ENCODE results near the gene STAP1.
"Not testable (repeated sequence)": the region's sequence is repeated elsewhere in the genome, so short reads cannot be mapped to it uniquely, and the experiment has no call there.

STAP1 gene

DNA sequence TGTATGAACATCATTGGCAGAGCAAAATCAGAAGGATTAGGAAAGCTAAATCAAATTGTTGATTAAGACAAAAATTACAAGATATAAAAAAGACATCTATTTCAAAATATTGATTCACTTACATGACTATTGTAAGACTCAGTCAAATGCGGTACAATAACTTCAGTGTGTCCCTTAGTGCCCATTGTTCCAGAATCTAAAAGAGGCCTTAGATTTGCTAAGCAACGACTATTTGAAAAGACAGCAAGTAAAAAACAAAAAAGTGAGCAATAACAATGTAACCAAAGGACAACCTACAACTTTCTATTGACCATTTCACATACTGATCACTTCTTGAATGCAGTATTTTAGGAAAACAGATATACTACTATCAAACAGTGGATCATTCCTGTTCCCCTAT is 76.8 kb downstream of the STAP1 start:
- no peak overlapping the region for H3K4me3 ChIP-seq (replicated peaks; ENCODE audit: low read depth, low read length)
- DNase-seq (ENCODE audit: extremely low read depth, low read depth), result no peak
- TF ChIP-seq, protein P1, sequence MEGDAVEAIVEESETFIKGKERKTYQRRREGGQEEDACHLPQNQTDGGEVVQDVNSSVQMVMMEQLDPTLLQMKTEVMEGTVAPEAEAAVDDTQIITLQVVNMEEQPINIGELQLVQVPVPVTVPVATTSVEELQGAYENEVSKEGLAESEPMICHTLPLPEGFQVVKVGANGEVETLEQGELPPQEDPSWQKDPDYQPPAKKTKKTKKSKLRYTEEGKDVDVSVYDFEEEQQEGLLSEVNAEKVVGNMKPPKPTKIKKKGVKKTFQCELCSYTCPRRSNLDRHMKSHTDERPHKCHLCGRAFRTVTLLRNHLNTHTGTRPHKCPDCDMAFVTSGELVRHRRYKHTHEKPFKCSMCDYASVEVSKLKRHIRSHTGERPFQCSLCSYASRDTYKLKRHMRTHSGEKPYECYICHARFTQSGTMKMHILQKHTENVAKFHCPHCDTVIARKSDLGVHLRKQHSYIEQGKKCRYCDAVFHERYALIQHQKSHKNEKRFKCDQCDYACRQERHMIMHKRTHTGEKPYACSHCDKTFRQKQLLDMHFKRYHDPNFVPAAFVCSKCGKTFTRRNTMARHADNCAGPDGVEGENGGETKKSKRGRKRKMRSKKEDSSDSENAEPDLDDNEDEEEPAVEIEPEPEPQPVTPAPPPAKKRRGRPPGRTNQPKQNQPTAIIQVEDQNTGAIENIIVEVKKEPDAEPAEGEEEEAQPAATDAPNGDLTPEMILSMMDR (IDR thresholded peaks at IDR 0.05; ENCODE audit: low read depth, low read length, missing control alignments), result no peak

DNA sequence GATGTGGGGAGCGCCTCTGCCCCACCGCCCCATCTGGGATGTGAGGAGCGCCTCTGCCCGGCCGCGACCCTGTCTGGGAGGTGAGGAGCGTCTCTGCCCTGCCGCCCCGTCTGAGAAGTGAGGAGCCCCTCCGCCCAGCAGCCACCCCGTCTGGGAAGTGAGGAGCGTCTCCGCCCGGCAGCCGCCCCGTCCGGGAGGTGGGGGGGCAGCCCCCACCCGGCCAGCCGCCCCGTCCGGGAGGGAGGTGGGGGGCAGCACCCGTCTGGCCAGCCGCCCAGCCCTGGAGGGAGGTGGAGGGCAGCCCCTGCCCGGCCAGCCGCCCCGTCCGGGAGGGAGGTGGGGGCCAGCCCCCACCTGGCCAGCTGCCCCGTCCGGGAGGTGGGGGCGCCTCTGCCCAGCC is 78.5 kb downstream of the STAP1 start:
- DNase-seq (ENCODE audit: extremely low read depth, low read depth); H3K4me3 ChIP-seq (replicated peaks; ENCODE audit: low read depth, low read length): not testable (repeated sequence)

DNA sequence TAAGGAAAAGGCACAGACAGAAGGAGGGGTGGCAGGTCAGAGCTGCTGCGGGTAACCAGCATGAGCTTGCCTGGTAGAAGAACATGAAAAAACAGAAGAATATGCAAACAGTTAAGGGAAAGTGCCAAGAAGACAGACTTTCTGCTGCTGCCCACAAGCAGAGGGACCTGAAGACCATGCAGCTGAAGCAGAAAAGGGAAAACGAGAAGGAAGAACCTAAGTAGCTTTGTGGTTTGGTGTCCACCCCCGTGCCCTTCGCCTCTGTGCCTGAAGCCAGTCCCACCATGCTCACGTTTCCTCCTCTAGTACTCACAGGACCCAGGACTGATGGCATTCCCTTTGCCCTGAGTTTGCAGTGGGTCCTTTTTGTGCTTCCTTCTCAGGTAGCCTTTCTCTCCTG is 79.6 kb downstream of the STAP1 start:
- DNase-seq (ENCODE audit: extremely low read depth, low read depth), result no peak
- H3K4me3 ChIP-seq (replicated peaks; ENCODE audit: low read depth, low read length), result no peak overlapping the region
- TF ChIP-seq, protein P1 (IDR thresholded peaks at IDR 0.05; ENCODE audit: low read depth, low read length, missing control alignments), result no peak

DNA sequence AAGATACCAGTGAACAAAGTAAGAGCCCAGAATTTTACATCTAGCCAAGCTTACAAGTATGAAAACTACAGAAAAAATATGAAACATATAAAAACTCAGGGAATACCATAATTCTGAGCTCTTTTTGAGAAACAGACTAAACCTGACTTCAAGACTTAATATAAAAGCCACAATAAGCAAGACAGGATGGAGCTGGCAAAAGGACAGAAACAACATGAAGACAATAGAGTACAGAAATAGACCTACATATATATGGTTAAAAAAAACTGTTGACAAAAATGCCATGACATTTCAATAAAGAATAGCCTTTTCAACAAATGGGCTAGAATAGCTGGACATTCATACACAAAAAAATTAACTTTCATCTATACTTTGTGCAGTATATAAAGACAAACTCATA is 93.0 kb downstream of the STAP1 start:
- TF ChIP-seq, protein P1 (IDR thresholded peaks at IDR 0.05; ENCODE audit: low read depth, low read length, missing control alignments), result no peak
- no peak for DNase-seq (ENCODE audit: extremely low read depth, low read depth)
- H3K4me3 ChIP-seq (replicated peaks; ENCODE audit: low read depth, low read length), result no peak overlapping the region

Data from HFF-Myc (cell line).